ENCODE measurements around the gene KIF21B. TPM values are rescaled to one million over a fixed set of nuclear protein-coding genes. Genes with fewer than 3 reads are reported as not detected.

The KIF21B gene
- total RNA-seq, 2 donors from 2014 or later = 1.6 to 3.4 TPM

DNA sequence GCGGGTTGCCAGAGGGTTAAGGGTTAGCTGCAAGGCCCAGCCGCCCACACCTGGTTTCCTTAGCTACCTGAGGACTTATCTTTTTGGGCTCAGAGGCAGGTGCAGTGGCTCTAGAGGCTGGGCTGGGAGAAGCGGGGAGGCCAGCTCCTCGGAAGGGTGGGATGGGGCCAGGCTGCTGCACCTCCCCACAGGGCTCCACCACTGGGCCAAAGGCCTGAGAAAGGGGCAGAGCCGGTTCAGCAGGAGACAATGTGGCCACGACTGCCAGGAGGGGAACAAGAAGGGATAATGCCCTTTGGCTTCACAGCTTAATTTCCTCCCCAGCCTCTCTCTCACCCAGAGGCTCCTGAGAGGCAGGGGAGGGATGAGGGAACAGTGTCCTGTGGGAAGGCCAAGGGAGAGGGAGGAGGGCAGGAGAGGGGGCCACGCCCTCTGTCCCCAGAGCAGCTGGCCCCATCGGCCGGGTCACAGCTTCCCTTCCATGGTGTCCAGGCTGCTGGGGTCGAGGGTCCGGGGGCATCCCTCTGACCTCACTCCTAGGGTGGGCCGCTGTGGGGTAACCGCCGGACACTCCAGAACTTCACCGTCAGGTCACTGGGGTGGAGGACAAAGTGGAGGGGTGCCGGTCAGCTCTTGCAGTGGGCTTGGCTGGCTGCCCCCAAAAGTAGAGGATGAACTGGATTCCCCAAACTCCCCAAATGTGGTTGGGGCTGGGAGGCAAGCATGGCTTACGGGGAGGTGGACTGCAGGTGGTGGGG lies 50.4 kb downstream of the KIF21B start:
- Histone ChIP-seq H3K4me1 (peaks cover 4% of the 10 kb centered on the region), H3K9me3 (no peaks in the 10 kb centered on the region), H3K27ac (no peak overlapping the region), H3K4me3 (no peak overlapping the region), H3K27me3 (no peaks in the 10 kb centered on the region), H3K36me3 (replicated peaks in 1 of 2; ENCODE audit: insufficient read depth in 1 of 2, low read depth in 2 of 2) (no peaks in the 10 kb centered on the region)
- intact Hi-C loops (cut with DNase I) = loop anchor here (5.0 to 10.0 kb wide), 2 partner anchors 69 to 252 kb away; no protein-coding TSS in a partner anchor
- WGBS, 2 donors = 76 to 88% methylated on average over 11 to 17 of the region's 17 CpGs
- ATAC-seq (no peak), DNase-seq (no peak)
- TF ChIP-seq, protein P1, sequence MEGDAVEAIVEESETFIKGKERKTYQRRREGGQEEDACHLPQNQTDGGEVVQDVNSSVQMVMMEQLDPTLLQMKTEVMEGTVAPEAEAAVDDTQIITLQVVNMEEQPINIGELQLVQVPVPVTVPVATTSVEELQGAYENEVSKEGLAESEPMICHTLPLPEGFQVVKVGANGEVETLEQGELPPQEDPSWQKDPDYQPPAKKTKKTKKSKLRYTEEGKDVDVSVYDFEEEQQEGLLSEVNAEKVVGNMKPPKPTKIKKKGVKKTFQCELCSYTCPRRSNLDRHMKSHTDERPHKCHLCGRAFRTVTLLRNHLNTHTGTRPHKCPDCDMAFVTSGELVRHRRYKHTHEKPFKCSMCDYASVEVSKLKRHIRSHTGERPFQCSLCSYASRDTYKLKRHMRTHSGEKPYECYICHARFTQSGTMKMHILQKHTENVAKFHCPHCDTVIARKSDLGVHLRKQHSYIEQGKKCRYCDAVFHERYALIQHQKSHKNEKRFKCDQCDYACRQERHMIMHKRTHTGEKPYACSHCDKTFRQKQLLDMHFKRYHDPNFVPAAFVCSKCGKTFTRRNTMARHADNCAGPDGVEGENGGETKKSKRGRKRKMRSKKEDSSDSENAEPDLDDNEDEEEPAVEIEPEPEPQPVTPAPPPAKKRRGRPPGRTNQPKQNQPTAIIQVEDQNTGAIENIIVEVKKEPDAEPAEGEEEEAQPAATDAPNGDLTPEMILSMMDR (IDR thresholded peaks at IDR 0.05) = no peak
- TF ChIP-seq POLR2A (IDR thresholded peaks at IDR 0.05) = no peak

DNA sequence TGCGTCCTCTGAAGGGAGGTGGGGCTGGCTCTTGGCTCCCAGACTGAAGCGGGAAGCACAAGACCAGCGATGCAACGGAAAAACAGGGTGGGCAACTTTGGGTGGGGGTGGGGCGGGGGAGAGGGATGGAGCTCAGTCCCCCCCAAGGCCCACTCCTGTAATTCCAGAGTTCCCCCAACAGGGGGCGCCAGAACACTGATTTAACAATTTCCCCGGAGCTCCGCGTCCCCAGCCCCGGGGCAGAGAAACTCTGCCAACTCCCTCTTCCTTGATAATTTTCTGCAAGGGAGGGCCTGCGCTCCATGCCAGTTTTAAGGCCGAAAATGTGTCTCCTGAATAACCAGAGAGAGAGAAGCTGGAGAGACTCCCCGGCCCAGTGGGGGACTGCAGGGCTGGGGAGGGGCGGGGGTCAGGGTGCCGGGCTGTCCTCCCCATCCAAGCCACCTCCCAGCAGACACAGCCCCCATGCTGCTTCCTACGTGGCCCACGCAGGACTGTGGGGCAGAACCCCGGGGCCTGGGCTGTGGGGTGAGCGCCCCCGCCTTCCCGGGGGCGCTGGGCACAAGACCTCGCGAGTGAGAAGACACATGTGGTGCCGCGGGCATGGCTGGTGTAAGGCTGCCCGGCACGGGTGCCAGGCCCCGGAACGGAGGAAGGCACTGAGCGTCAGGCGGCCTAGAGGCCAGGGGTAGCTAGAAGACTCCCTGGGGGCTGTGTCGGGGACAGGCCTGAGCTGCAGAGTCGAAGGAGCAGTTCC lies 51.4 kb downstream of the KIF21B start:
- TF ChIP-seq, protein P1 (IDR thresholded peaks at IDR 0.05) = peak; percentile 61 to 93 (median 78)
- TF ChIP-seq POLR2A (IDR thresholded peaks at IDR 0.05) = no peak
- intact Hi-C loops (cut with DNase I) = loop anchor here (5.0 to 10.0 kb wide), 2 partner anchors 70 to 253 kb away; no protein-coding TSS in a partner anchor
- Histone ChIP-seq H3K27ac (no peak overlapping the region), H3K36me3 (replicated peaks in 1 of 2; ENCODE audit: insufficient read depth in 1 of 2, low read depth in 2 of 2) (no peaks in the 10 kb centered on the region), H3K27me3 (no peaks in the 10 kb centered on the region), H3K4me3 (no peak overlapping the region), H3K4me1 (peaks cover 4% of the 10 kb centered on the region), H3K9me3 (no peaks in the 10 kb centered on the region)
- WGBS, 2 donors = 44 to 47% methylated on average over 19 to 32 of the region's 34 CpGs
- DNase-seq = peak; percentile 67 to 76 (median 71)
- peak; percentile 44 for ATAC-seq

DNA sequence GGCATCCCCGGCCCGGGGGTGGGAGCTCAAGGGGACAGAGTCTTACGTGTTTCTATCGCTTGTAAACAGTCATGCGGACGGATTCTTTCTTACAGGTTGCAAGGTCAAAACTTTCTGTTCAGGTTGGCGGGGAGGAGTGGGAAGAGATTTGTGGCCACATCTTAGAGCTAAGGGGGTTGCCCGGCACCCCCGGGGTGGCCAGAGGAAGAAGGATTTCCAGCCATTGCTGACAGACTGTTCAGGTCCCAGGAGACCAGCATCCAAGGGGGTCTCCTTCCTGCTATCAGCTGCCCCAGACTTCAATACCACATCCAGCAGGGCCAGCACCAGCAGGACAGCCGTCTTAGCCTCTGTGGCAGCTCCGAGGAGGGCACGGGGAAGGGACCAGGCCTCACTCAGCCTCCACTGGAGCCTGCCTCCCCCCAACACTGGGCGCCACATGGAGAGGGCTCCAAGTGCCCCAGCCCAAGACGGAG lies 52.0 kb downstream of the KIF21B start:
- no peak for DNase-seq
- WGBS, 2 donors = 68 to 91% methylated on average over 9 to 12 of the region's 14 CpGs
- intact Hi-C loops (cut with DNase I) = loop anchor here (5.0 to 10.0 kb wide), 2 partner anchors 71 to 253 kb away; no protein-coding TSS in a partner anchor

DNA sequence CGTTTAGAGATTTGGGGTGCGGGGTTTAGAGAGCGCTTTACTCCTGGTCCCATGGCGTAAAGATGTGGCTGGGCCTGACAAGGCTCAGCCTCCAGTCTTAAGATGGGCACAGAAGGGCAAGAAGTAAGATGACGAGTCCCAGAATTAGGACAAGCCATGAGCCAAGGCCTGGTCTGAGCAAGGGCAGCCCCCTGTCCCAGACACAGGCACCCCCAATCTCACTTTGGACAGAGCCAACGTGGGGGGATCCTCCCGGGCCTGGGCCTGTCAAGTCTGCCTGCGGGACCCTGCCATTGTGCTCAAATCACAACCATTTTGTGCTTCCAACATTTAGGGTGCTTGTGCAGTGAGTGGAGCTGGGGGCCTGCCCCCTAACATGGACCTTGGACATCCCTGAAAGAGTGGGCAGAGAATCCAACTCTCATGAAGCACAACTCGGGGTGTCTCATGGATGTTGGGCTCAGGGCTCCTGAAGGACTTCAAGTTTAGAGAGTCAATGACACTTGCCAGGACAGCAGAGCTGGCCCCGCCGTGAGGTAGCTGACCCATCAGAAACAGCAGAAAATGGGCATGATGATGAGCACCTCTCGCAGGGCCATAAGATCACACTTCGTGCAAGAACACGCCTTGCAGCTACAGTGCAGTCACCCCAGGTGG lies 52.6 kb downstream of the KIF21B start:
- DNase-seq = no peak
- WGBS, 2 donors = 81 to 89% methylated on average over 4 to 14 of the region's 14 CpGs
- H3K27ac ChIP-seq = no peak overlapping the region
- H3K4me3 ChIP-seq = no peak overlapping the region
- H3K9me3 ChIP-seq = no peaks in the 10 kb centered on the region
- peaks cover 4% of the 10 kb centered on the region for H3K4me1 ChIP-seq
- no peaks in the 10 kb centered on the region for H3K36me3 ChIP-seq (replicated peaks in 1 of 2; ENCODE audit: insufficient read depth in 1 of 2, low read depth in 2 of 2)
- TF ChIP-seq, protein P1 (IDR thresholded peaks at IDR 0.05) = no peak
- no peak for TF ChIP-seq POLR2A (IDR thresholded peaks at IDR 0.05)
- ATAC-seq = no peak
- H3K27me3 ChIP-seq = no peaks in the 10 kb centered on the region
- intact Hi-C loops (cut with DNase I) = loop anchor here (5.0 to 10.0 kb wide), 2 partner anchors 71 to 254 kb away; no protein-coding TSS in a partner anchor

More for the DNA sequence above, 52.0 kb downstream of the KIF21B start:
- no peak overlapping the region for H3K27ac ChIP-seq
- TF ChIP-seq, protein P1 (IDR thresholded peaks at IDR 0.05) = no peak
- TF ChIP-seq POLR2A (IDR thresholded peaks at IDR 0.05) = no peak
- no peaks in the 10 kb centered on the region for H3K9me3 ChIP-seq
- no peaks in the 10 kb centered on the region for H3K36me3 ChIP-seq (replicated peaks in 1 of 2; ENCODE audit: insufficient read depth in 1 of 2, low read depth in 2 of 2)
- H3K4me1 ChIP-seq = peaks cover 4% of the 10 kb centered on the region
- ATAC-seq = no peak
- H3K27me3 ChIP-seq = no peaks in the 10 kb centered on the region
- H3K4me3 ChIP-seq = no peak overlapping the region
